HEK293T (cell line): ENCODE data around the gene ACADS.
"Not testable (repeated sequence)": the region's sequence is repeated elsewhere in the genome, so short reads cannot be mapped to it uniquely, and the experiment has no call there.

ENCODE experiments used
- CTCF ChIA-PET: fragments of 350-600 bp; formaldehyde crosslinking; extraction: SDS; loops from one replicate; lab custom pipeline; 2021; ENCODE audit warnings: antibody characterized with exemption, inconsistent platforms; lab: Yijun Ruan, JAX
- POLR2A ChIA-PET: fragments of 350-600 bp; formaldehyde crosslinking; extraction: SDS; loops from one replicate; lab custom pipeline; 2020; ENCODE audit warnings: antibody characterized with exemption, inconsistent platforms; lab: Yijun Ruan, JAX
- DNase-seq: peaks from one replicate; pipeline ENCODE4 v3.0.0; 2012; ENCODE audit warnings: mixed read lengths; ENCODE audit errors: extremely low spot score
- ARNT ChIP-seq: fragments of 450-650 bp; IDR thresholded peaks from 2 replicates; pipeline ENCODE4 v1.6.1; 2017; ENCODE audit warnings: mild to moderate bottlenecking
- BHLHE40 ChIP-seq: fragments of 450-650 bp; IDR thresholded peaks from 2 replicates; pipeline ENCODE4 v1.6.1; 2016; ENCODE audit warnings: mild to moderate bottlenecking, moderate library complexity, borderline replicate concordance
- CTBP1 ChIP-seq: fragments of 450-650 bp; IDR thresholded peaks from 2 replicates; pipeline ENCODE4 v1.6.1; 2016; ENCODE audit warnings: borderline replicate concordance
- ELF4 ChIP-seq: fragments of 450-650 bp; IDR thresholded peaks from 2 replicates; pipeline ENCODE4 v1.6.1; 2017; ENCODE audit warnings: antibody characterized with exemption
- FOXA1 ChIP-seq: fragments of 450-650 bp; IDR thresholded peaks from 2 replicates; pipeline ENCODE4 v1.6.1; 2016; ENCODE audit warnings: mild to moderate bottlenecking
- FOXK2 ChIP-seq: fragments of 450-650 bp; IDR thresholded peaks from 2 replicates; pipeline ENCODE4 v1.6.1; 2016; ENCODE audit warnings: mild to moderate bottlenecking
- FOXM1 ChIP-seq: fragments of 450-650 bp; IDR thresholded peaks from 2 replicates; pipeline ENCODE4 v1.6.1; 2017; ENCODE audit warnings: mild to moderate bottlenecking, borderline replicate concordance
- HDGF ChIP-seq: fragments of 450-650 bp; IDR thresholded peaks from 2 replicates; pipeline ENCODE4 v1.6.1; 2017; ENCODE audit warnings: antibody characterized with exemption, borderline replicate concordance
- L3MBTL2 ChIP-seq: fragments of 450-650 bp; conservative IDR thresholded peaks from 2 replicates; pipeline ENCODE4 v1.6.1; 2016; ENCODE audit warnings: mild to moderate bottlenecking
- LEF1 ChIP-seq: fragments of 450-650 bp; IDR thresholded peaks from 2 replicates; pipeline ENCODE4 v1.6.1; 2017; ENCODE audit warnings: mild to moderate bottlenecking, borderline replicate concordance
- NFRKB ChIP-seq: fragments of 450-650 bp; IDR thresholded peaks from 2 replicates; pipeline ENCODE4 v1.6.1; 2016; ENCODE audit warnings: mild to moderate bottlenecking, moderate library complexity
- PKNOX1 ChIP-seq: fragments of 450-650 bp; IDR thresholded peaks from 2 replicates; pipeline ENCODE4 v1.6.1; 2016
- SP1 ChIP-seq: fragments of 450-650 bp; IDR thresholded peaks from 2 replicates; pipeline ENCODE4 v1.6.1; 2017
- SUZ12 ChIP-seq: fragments of 450-650 bp; IDR thresholded peaks from 2 replicates; pipeline ENCODE4 v1.6.1; 2016; ENCODE audit warnings: mild to moderate bottlenecking
- TARDBP ChIP-seq: fragments of 450-650 bp; IDR thresholded peaks from 2 replicates; pipeline ENCODE4 v1.6.1; 2016
- ZNF384 ChIP-seq: fragments of 450-650 bp; IDR thresholded peaks from 2 replicates; pipeline ENCODE4 v1.6.1; 2016

Gene ACADS

GRCh38 chr12:120724720-120725119 is 906 bp upstream of the ACADS start:
- DNase-seq, result no peak
- ChIA-PET CTCF (interaction anchor here (0.6 to 1.0 kb wide), 2 partner anchors 76 to 80 kb away, joined by 3 to 5 read pairs; no protein-coding TSS in a partner anchor), POLR2A (interaction anchor here (0.8 to 0.9 kb wide), 2 partner anchors 14 to 76 kb away, joined by 3 to 4 read pairs; partner anchors contain the start of gene UNC119B)
- no peak for TF ChIP-seq FOXK2

GRCh38 chr12:120725151-120725658 is 421 bp upstream of the ACADS start:
- POLR2A ChIA-PET, result interaction anchor here (0.6 to 0.9 kb wide), 5 partner anchors 12 to 524 kb away, joined by 3 to 4 read pairs (median 3); partner anchors contain the start of gene UNC119B
- CTCF ChIA-PET, result interaction anchor here (0.6 to 1.0 kb wide), 2 partner anchors 76 to 81 kb away, joined by 3 to 5 read pairs; no protein-coding TSS in a partner anchor
- TF ChIP-seq PKNOX1 (no peak), ELF4 (no peak), LEF1 (no peak), SP1 (no peak), TARDBP (no peak), CTBP1 (no peak), HDGF (no peak), FOXA1 (no peak), ARNT (no peak), ZNF384 (no peak)
- no peak for DNase-seq

- POLR2A ChIA-PET, result no interaction called here
- no peak for DNase-seq
- TF ChIP-seq CTBP1 (no peak), FOXM1 (no peak), L3MBTL2 (no peak), TARDBP (no peak), BHLHE40 (no peak), FOXA1 (no peak), NFRKB (no peak), ELF4 (no peak)
- CTCF ChIA-PET, result no interaction called here
Observed at GRCh38 chr12:120726510-120726793, 826 bp downstream of the ACADS start.

GRCh38 chr12:120726961-120727360 is 1.3 kb downstream of the ACADS start:
- CTCF ChIA-PET, result no interaction called here
- POLR2A ChIA-PET, result no interaction called here
- DNase-seq, result no peak
- no peak for TF ChIP-seq SP1
- TF ChIP-seq FOXK2, result no peak
- TF ChIP-seq FOXM1, result no peak

GRCh38 chr12:120732198-120732597 is 6.6 kb downstream of the ACADS start:
- CTCF ChIA-PET, DNase-seq, POLR2A ChIA-PET: not testable (repeated sequence)

GRCh38 chr12:120733574-120733973 is 7.9 kb downstream of the ACADS start:
- no peak for DNase-seq
- POLR2A ChIA-PET, result no interaction called here
- TF ChIP-seq L3MBTL2, result no peak
- TF ChIP-seq NFRKB, result no peak
- TF ChIP-seq CTBP1, result no peak
- TF ChIP-seq HDGF, result no peak
- TF ChIP-seq FOXA1, result no peak
- TF ChIP-seq ELF4, result no peak
- TF ChIP-seq PKNOX1, result no peak
- no peak for TF ChIP-seq SUZ12
- no peak for TF ChIP-seq ARNT
- no peak for TF ChIP-seq LEF1
- no peak for TF ChIP-seq TARDBP
- no peak for TF ChIP-seq SP1
- no peak for TF ChIP-seq FOXK2
- no peak for TF ChIP-seq BHLHE40
- TF ChIP-seq FOXM1, result no peak
- TF ChIP-seq ZNF384, result no peak
- CTCF ChIA-PET, result no interaction called here

GRCh38 chr12:120734210-120734609 is 8.6 kb downstream of the ACADS start:
- TF ChIP-seq SP1 (no peak), FOXK2 (no peak), PKNOX1 (no peak), FOXA1 (no peak), CTBP1 (no peak), FOXM1 (no peak), NFRKB (no peak), ARNT (no peak), LEF1 (no peak), HDGF (no peak), ELF4 (no peak), TARDBP (no peak), BHLHE40 (no peak), L3MBTL2 (no peak), SUZ12 (no peak)
- CTCF ChIA-PET, result no interaction called here
- POLR2A ChIA-PET, result no interaction called here
- DNase-seq, result no peak
